Neural cell (in vitro differentiated cells): ENCODE measurements around the gene MACC1.

Source experiments
- CTCF ChIP-seq: fragments of 450-650 bp; IDR thresholded peaks from 2 replicates; pipeline ENCODE4 v1.5.1; 2014; ENCODE audit warnings: antibody characterized with exemption, mild to moderate bottlenecking, moderate library complexity; ENCODE audit not compliant: poor library complexity, severe bottlenecking
- EP300 ChIP-seq: fragments of 450-650 bp; conservative IDR thresholded peaks from 2 replicates; pipeline ENCODE4 v1.6.1; 2014; ENCODE audit warnings: antibody characterized with exemption, mild to moderate bottlenecking, moderate library complexity; ENCODE audit not compliant: poor library complexity, severe bottlenecking
- POLR2AphosphoS5 ChIP-seq: IDR thresholded peaks from 2 replicates; pipeline ENCODE4 v1.6.1; 2012
- RAD21 ChIP-seq: fragments of 450-650 bp; conservative IDR thresholded peaks from 2 replicates; pipeline ENCODE4 v1.6.1; 2014; ENCODE audit warnings: antibody characterized with exemption, mild to moderate bottlenecking, moderate library complexity
- TAF1 ChIP-seq: IDR thresholded peaks from 2 replicates; pipeline ENCODE4 v1.6.1; 2012; ENCODE audit warnings: low read depth
- TF ChIP-seq, protein P1 (sequence below): IDR thresholded peaks from 2 replicates; pipeline ENCODE4 v1.6.1; 2012; ENCODE audit warnings: borderline replicate concordance

DNA sequence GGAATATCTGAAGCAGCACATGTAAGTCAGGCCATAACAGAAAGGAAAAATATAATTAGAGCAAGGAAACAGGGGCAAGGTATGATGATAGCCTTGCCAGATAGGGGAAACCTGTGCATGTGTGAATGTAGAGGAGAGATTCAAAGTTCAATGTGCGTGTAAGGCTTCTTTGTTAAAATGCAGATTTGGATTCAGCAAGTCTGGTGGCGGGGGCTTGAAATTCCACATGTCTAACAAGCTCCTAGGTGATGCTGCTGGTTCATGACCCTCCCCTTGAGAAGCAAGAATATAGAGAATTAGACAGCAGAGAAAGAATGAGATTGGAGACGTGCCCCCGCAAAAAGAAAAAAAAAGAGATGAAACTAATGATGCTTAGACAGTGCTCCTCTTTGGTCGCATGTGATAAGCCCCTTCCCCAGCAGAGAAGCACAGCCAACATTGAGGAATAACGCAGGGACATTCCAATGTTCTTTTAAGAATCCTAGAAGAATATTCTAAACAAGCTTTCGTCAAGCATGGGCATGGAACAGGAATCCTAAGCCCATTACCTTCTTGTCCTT is 21.1 kb upstream of the MACC1 start:
- TF ChIP-seq CTCF: no peak
- TF ChIP-seq RAD21: no peak
- TF ChIP-seq POLR2AphosphoS5: no peak
- no peak for TF ChIP-seq TAF1
- TF ChIP-seq EP300: no peak
- TF ChIP-seq, protein P1, sequence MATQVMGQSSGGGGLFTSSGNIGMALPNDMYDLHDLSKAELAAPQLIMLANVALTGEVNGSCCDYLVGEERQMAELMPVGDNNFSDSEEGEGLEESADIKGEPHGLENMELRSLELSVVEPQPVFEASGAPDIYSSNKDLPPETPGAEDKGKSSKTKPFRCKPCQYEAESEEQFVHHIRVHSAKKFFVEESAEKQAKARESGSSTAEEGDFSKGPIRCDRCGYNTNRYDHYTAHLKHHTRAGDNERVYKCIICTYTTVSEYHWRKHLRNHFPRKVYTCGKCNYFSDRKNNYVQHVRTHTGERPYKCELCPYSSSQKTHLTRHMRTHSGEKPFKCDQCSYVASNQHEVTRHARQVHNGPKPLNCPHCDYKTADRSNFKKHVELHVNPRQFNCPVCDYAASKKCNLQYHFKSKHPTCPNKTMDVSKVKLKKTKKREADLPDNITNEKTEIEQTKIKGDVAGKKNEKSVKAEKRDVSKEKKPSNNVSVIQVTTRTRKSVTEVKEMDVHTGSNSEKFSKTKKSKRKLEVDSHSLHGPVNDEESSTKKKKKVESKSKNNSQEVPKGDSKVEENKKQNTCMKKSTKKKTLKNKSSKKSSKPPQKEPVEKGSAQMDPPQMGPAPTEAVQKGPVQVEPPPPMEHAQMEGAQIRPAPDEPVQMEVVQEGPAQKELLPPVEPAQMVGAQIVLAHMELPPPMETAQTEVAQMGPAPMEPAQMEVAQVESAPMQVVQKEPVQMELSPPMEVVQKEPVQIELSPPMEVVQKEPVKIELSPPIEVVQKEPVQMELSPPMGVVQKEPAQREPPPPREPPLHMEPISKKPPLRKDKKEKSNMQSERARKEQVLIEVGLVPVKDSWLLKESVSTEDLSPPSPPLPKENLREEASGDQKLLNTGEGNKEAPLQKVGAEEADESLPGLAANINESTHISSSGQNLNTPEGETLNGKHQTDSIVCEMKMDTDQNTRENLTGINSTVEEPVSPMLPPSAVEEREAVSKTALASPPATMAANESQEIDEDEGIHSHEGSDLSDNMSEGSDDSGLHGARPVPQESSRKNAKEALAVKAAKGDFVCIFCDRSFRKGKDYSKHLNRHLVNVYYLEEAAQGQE: no peak
